ENCODE data around the gene CPEB4. TPM values are rescaled to one million over a fixed set of nuclear protein-coding genes. Genes with fewer than 3 reads are reported as not detected.

Gene CPEB4
- total and polyA plus RNA-seq, 2 donors (not counting 3 experiments of a cell fraction or from before 2014, with no cell fraction given), result 11.3 to 16.4 TPM

DNA sequence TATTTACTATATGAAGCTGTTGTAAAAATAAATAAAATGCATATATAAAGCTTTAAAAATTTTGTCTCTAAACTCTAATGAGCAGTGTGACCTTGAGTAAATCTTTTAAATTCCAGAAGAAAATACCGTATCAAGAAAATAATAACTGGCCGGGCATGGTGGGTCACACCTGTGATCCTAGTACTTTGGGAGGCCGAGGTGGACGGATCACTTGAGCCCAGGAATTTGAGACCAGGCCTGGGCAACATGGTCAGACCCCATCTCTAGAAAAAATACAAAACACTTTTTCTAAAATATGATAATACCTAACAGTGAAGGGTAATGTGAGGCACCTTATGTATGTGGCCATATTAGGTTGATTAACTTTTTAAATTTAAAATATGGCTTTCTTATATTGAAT lies 8.5 kb downstream of the CPEB4 start:
- DNase-seq (ENCODE audit: low read depth, low spot score) (no peak), FAIRE-seq (no peak)
- BruUV-seq (replicated peaks), result no TSS peak
- TF ChIP-seq, protein P1, sequence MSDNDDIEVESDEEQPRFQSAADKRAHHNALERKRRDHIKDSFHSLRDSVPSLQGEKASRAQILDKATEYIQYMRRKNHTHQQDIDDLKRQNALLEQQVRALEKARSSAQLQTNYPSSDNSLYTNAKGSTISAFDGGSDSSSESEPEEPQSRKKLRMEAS (IDR thresholded peaks at IDR 0.05; ENCODE audit: insufficient read depth, insufficient read length), result no peak
- TF ChIP-seq, protein P2, sequence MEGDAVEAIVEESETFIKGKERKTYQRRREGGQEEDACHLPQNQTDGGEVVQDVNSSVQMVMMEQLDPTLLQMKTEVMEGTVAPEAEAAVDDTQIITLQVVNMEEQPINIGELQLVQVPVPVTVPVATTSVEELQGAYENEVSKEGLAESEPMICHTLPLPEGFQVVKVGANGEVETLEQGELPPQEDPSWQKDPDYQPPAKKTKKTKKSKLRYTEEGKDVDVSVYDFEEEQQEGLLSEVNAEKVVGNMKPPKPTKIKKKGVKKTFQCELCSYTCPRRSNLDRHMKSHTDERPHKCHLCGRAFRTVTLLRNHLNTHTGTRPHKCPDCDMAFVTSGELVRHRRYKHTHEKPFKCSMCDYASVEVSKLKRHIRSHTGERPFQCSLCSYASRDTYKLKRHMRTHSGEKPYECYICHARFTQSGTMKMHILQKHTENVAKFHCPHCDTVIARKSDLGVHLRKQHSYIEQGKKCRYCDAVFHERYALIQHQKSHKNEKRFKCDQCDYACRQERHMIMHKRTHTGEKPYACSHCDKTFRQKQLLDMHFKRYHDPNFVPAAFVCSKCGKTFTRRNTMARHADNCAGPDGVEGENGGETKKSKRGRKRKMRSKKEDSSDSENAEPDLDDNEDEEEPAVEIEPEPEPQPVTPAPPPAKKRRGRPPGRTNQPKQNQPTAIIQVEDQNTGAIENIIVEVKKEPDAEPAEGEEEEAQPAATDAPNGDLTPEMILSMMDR (IDR thresholded peaks at IDR 0.05; ENCODE audit: extremely low read depth in 1 of 2, insufficient read depth in 1 of 2, low read depth in 1 of 2, low read length in 2 of 2), result no peak
- TF ChIP-seq GATA2 (IDR thresholded peaks at IDR 0.05; ENCODE audit: insufficient read depth, insufficient read length, low read depth, low read length) (no peak), FOS (IDR thresholded peaks at IDR 0.05; ENCODE audit: borderline replicate concordance, insufficient read depth, low read length) (no peak), JUN (IDR thresholded peaks at IDR 0.05; ENCODE audit: borderline replicate concordance, insufficient read depth, insufficient read length, low read depth) (no peak), POLR2A (IDR thresholded peaks at IDR 0.05; ENCODE audit: low read depth, low read length) (no peak), EZH2 (IDR thresholded peaks at IDR 0.05; ENCODE audit: borderline replicate concordance, low read depth, low read length, severe bottlenecking) (no peak)
- H3K36me3 ChIP-seq (ENCODE audit: control insufficient read depth in 2 of 2, extremely low read depth in 1 of 2, insufficient read depth in 2 of 2, low read length in 2 of 2), result no peaks in the 10 kb centered on the region
- POLR2A ChIA-PET, result no interaction called here
- peaks cover 16% of the 10 kb centered on the region for H3K4me1 ChIP-seq (ENCODE audit: control insufficient read depth, extremely low read depth, insufficient read depth, low read length)
- H3K27ac ChIP-seq (ENCODE audit: insufficient read depth, low read depth, low read length), result no peak overlapping the region
- intact Hi-C loops (cut with micrococcal nuclease), result no loop called here
- CTCF ChIA-PET, result interaction anchor here (1.3 kb wide), 1 partner anchor 29 kb away, joined by 10 read pairs; no protein-coding TSS in a partner anchor
- no peak overlapping the region for H2AFZ ChIP-seq (ENCODE audit: low read depth, low read length)
- H3K4me3 ChIP-seq (replicated peaks in 1 of 3; ENCODE audit: insufficient read depth in 1 of 3, low read depth in 1 of 3, low read length in 3 of 3), result no peak overlapping the region
- H3K4me2 ChIP-seq (ENCODE audit: insufficient read depth, low read length), result no peak overlapping the region
- no peaks in the 10 kb centered on the region for H3K9me3 ChIP-seq (replicated peaks; ENCODE audit: control insufficient read depth, insufficient read depth, low read length)
- no peaks in the 10 kb centered on the region for H3K27me3 ChIP-seq (ENCODE audit: control insufficient read depth in 2 of 2, insufficient read depth in 2 of 2, low read length in 2 of 2)
- no peak overlapping the region for H3K9ac ChIP-seq (replicated peaks; ENCODE audit: extremely low read depth, insufficient read depth, low read length)
- no peaks in the 10 kb centered on the region for H3K9me1 ChIP-seq (replicated peaks; ENCODE audit: control insufficient read depth, extremely low read depth, insufficient read depth, low read length)
- no peaks in the 10 kb centered on the region for H4K20me1 ChIP-seq (replicated peaks; ENCODE audit: control insufficient read depth, extremely low read depth, insufficient read depth, low read length)
- dilution Hi-C loops (cut with MboI; ENCODE audit: extremely low pct_ligation_motif_present, low sequenced_read_pairs), result no loop called here
- peaks cover 45% of the 10 kb centered on the region for H3K79me2 ChIP-seq (ENCODE audit: control insufficient read depth, insufficient read depth, low read length)

Measured in endothelial cell of umbilical vein (primary cell).